GM13977 (cell line): Measurements from ENCODE around the gene TMEM266.
A peak's percentile ranks its signal among the peaks of the same experiment; 100 is the strongest.

Experiments used
- DNase-seq: peaks from one replicate; pipeline ENCODE4 v3.0.0; 2012; ENCODE audit warnings: low spot score
- CTCF ChIP-seq: IDR thresholded peaks from 2 replicates; pipeline ENCODE4 v1.5.1; 2012; ENCODE audit warnings: mild to moderate bottlenecking, control low read depth; ENCODE audit not compliant: insufficient read depth; ENCODE audit errors: extremely low read depth, missing control alignments
- in situ Hi-C: fragments of 300-500 bp; cut with MboI; formaldehyde crosslinking; loops from one replicate; pipeline ENCODE4 v1.12.0; 2022; ENCODE audit warnings: low sequenced_read_pairs, low pct_unique_long_range_greater_than_20kb, mixed read lengths, inconsistent platforms; ENCODE audit not compliant: unreplicated experiment

The TMEM266 gene

GRCh38 chr15:76058714-76059319, 968 bp upstream of the TMEM266 start:
- peak; percentile 25 for TF ChIP-seq CTCF
- peak; percentile 57 for DNase-seq
- in situ Hi-C loops, result loop anchor here (10.0 kb wide), 1 partner anchor 86 kb away; no protein-coding TSS in a partner anchor

GRCh38 chr15:76060118-76060989, 569 bp downstream of the TMEM266 start:
- in situ Hi-C loops, result no loop called here
- TF ChIP-seq CTCF, result no peak
- DNase-seq, result peak; percentile 34

DNA sequence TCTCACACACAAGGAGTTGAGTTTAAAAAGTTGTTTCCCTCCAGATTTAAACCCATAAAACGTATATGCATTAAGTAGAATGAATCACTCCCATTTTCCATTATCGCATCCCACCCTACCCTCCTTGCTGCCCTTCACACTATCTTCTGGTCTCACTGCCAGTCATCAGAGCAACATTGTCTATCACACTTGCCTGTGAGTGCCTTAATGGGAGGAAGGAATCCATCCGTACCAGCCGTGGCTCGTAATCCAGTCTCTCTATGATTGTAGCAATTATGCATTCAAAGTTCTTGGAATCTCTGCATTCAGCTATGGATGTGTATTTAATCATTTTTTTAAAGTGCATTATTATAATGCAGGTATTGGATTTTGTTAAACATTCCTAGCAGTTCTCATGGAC, 1.9 kb downstream of the TMEM266 start:
- in situ Hi-C loops, result no loop called here
- no peak for DNase-seq
- no peak for TF ChIP-seq CTCF

DNA sequence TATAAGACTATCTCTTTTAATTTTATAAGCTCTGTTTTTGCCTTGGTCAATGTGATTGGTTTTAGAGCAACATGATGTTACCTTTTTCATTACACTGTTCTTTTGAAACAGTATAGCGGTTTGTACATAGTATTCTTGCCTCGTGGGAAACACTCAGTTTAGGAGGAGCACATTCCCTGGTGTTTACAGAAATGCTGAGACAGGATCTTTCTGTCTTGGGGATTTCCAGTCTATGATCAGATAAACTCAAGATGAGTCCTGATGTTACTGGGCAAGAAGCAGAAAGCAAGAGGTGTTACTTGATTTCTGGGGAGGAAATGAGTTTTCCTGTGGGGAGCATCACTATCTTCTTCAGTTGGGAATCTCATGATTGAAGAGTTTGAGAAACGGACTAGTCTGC, 2.5 kb downstream of the TMEM266 start:
- in situ Hi-C loops, result no loop called here
- no peak for DNase-seq
- no peak for TF ChIP-seq CTCF

DNA sequence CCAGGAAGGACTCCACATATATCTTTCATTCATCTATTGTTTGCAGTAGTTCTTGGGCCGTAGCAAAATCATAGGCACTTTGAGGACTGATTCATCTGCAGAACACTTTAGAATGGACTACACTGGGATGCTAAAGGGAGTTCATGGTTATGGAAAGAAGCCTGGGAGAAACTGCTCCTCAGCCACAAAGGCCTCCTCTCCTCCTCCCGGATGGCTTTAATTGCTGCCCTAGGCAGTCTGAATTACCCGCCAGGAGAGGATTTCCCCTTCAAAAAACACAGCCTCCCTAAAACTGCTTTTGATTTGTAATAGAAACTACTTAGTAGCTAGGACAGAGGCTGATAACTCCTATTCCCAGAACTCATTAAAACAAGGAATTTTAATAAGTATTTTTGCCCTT, 4.6 kb downstream of the TMEM266 start:
- no peak for TF ChIP-seq CTCF
- in situ Hi-C loops, result no loop called here
- DNase-seq, result no peak

DNA sequence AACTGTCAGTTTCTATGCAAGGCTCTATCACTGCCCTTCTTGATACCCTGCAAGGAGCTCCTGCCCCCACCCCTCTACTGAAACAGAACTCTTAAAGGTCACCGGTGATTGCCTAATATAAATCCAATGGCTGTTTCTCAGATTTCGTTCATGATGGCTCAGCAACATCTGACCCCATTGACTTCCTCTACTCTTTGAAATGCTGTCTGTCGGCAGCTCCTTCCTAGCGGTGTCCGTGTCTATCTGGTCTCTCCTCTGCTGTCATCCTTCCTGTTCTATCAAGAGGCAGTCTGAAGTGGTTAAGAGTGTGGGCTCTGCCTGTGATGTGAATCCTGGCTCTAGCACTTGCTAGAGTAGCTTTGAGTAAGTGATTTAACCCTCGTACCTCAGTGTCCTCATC, 5.5 kb downstream of the TMEM266 start:
- in situ Hi-C loops, result no loop called here
- no peak for TF ChIP-seq CTCF
- no peak for DNase-seq
